ENCODE measurements around the gene MIXL1. TPM values are rescaled to one million over a fixed set of nuclear protein-coding genes. Genes with fewer than 3 reads are reported as not detected.

Gene MIXL1
- total RNA-seq, 1 experiment from 2014 or later, result 20.8 TPM

- peak overlapping the region; percentile 69 for H2AFZ ChIP-seq (ENCODE audit: low read length)
These were observed 2.8 kb upstream of the MIXL1 start for GRCh38 chr1:226220473-226221189.

GRCh38 chr1:226222686-226223085, 778 bp upstream of the MIXL1 start:
- Histone ChIP-seq H3K9ac (ENCODE audit: low read length) (no peak overlapping the region), H3K4me1 (ENCODE audit: low read length) (peaks cover 53% of the 10 kb centered on the region), H3K36me3 (ENCODE audit: insufficient read depth, low read length) (peaks cover 5% of the 10 kb centered on the region; the same call in 1 of the 2 replicates), H4K20me1 (ENCODE audit: insufficient read depth, low read depth, low read length) (no peaks in the 10 kb centered on the region), H3K27me3 (ENCODE audit: low read length) (no peaks in the 10 kb centered on the region), H3K9me3 (ENCODE audit: low read length) (no peaks in the 10 kb centered on the region), H3K79me2 (ENCODE audit: low read length) (no peaks in the 10 kb centered on the region), H3K27ac (ENCODE audit: low read length) (no peak overlapping the region), H3K9me2 (replicated peaks; ENCODE audit: insufficient read depth, low read length) (no peaks in the 10 kb centered on the region), H3K4me2 (ENCODE audit: low read depth, low read length, poor library complexity, severe bottlenecking) (no peak overlapping the region), H3K4me3 (ENCODE audit: low read length) (no peak overlapping the region), H2AFZ (ENCODE audit: low read length) (no peak overlapping the region)
- DNase-seq, result no peak

More at GRCh38 chr1:226220473-226221189, 2.8 kb upstream of the MIXL1 start:
- DNase-seq, result no peak
- H3K79me2 ChIP-seq (ENCODE audit: low read length), result no peaks in the 10 kb centered on the region
- H3K9ac ChIP-seq (ENCODE audit: low read length), result 0 out of 2 replicates have a peak overlapping the region, but pooled peaks have one; percentile 10
- H3K9me2 ChIP-seq (replicated peaks; ENCODE audit: insufficient read depth, low read length), result no peaks in the 10 kb centered on the region
- no peak overlapping the region for H3K4me3 ChIP-seq (ENCODE audit: low read length)
- no peaks in the 10 kb centered on the region for H3K27me3 ChIP-seq (ENCODE audit: low read length)
- peaks cover 59% of the 10 kb centered on the region for H3K4me1 ChIP-seq (ENCODE audit: low read length)
- H3K9me3 ChIP-seq (ENCODE audit: low read length), result no peaks in the 10 kb centered on the region
- H3K36me3 ChIP-seq (ENCODE audit: insufficient read depth, low read length), result no peaks in the 10 kb centered on the region
- H3K4me2 ChIP-seq (ENCODE audit: low read depth, low read length, poor library complexity, severe bottlenecking), result peak overlapping the region; percentile 38
- H3K27ac ChIP-seq (ENCODE audit: low read length), result peak overlapping the region; percentile 61
- H4K20me1 ChIP-seq (ENCODE audit: insufficient read depth, low read depth, low read length), result no peaks in the 10 kb centered on the region

- H3K27me3 ChIP-seq (ENCODE audit: low read length), result no peaks in the 10 kb centered on the region
- H3K9ac ChIP-seq (ENCODE audit: low read length), result peak overlapping the region; percentile 80
- peak overlapping the region; percentile 71 for H3K27ac ChIP-seq (ENCODE audit: low read length)
- H3K4me3 ChIP-seq (ENCODE audit: low read length), result peak overlapping the region; percentile 85
- no peaks in the 10 kb centered on the region for H4K20me1 ChIP-seq (ENCODE audit: insufficient read depth, low read depth, low read length)
- H3K9me2 ChIP-seq (replicated peaks; ENCODE audit: insufficient read depth, low read length), result no peaks in the 10 kb centered on the region
- H3K9me3 ChIP-seq (ENCODE audit: low read length), result no peaks in the 10 kb centered on the region
- H3K79me2 ChIP-seq (ENCODE audit: low read length), result no peaks in the 10 kb centered on the region
- H2AFZ ChIP-seq (ENCODE audit: low read length), result 0 out of 2 replicates have a peak overlapping the region, but pooled peaks have one; percentile 78
- DNase-seq, result peak; percentile 80
- H3K4me1 ChIP-seq (ENCODE audit: low read length), result peaks cover 53% of the 10 kb centered on the region
- H3K4me2 ChIP-seq (ENCODE audit: low read depth, low read length, poor library complexity, severe bottlenecking), result peak overlapping the region; percentile 79
- H3K36me3 ChIP-seq (ENCODE audit: insufficient read depth, low read length), result peaks cover 5% of the 10 kb centered on the region; the same call in 1 of the 2 replicates
These were observed 351 bp downstream of the MIXL1 start for GRCh38 chr1:226223786-226224244.

GRCh38 chr1:226226601-226227000, 3.1 kb downstream of the MIXL1 start:
- peaks cover 43% of the 10 kb centered on the region for H3K4me1 ChIP-seq (ENCODE audit: low read length)
- H3K27me3 ChIP-seq (ENCODE audit: low read length), result no peaks in the 10 kb centered on the region
- no peaks in the 10 kb centered on the region for H3K9me2 ChIP-seq (replicated peaks; ENCODE audit: insufficient read depth, low read length)
- H3K9ac ChIP-seq (ENCODE audit: low read length), result no peak overlapping the region
- no peak overlapping the region for H2AFZ ChIP-seq (ENCODE audit: low read length)
- peak overlapping the region; percentile 57 for H3K27ac ChIP-seq (ENCODE audit: low read length)
- H4K20me1 ChIP-seq (ENCODE audit: insufficient read depth, low read depth, low read length), result no peaks in the 10 kb centered on the region
- no peaks in the 10 kb centered on the region for H3K79me2 ChIP-seq (ENCODE audit: low read length)
- peak overlapping the region; percentile 35 for H3K4me2 ChIP-seq (ENCODE audit: low read depth, low read length, poor library complexity, severe bottlenecking)
- H3K36me3 ChIP-seq (ENCODE audit: insufficient read depth, low read length), result peaks cover 12% of the 10 kb centered on the region; the same call in 1 of the 2 replicates
- H3K4me3 ChIP-seq (ENCODE audit: low read length), result no peak overlapping the region
- no peak for DNase-seq
- no peaks in the 10 kb centered on the region for H3K9me3 ChIP-seq (ENCODE audit: low read length)

- peaks cover 5% of the 10 kb centered on the region; the same call in 1 of the 2 replicates for H3K79me2 ChIP-seq (ENCODE audit: low read length)
- peak overlapping the region; percentile 49 for H3K4me3 ChIP-seq (ENCODE audit: low read length)
- H3K4me1 ChIP-seq (ENCODE audit: low read length), result peaks cover 54% of the 10 kb centered on the region
- no peaks in the 10 kb centered on the region for H4K20me1 ChIP-seq (ENCODE audit: insufficient read depth, low read depth, low read length)
- peak; percentile 95 for DNase-seq
- H3K4me2 ChIP-seq (ENCODE audit: low read depth, low read length, poor library complexity, severe bottlenecking), result peak overlapping the region; percentile 78
- no peak overlapping the region for H2AFZ ChIP-seq (ENCODE audit: low read length)
- H3K27me3 ChIP-seq (ENCODE audit: low read length), result no peaks in the 10 kb centered on the region
- no peaks in the 10 kb centered on the region for H3K9me2 ChIP-seq (replicated peaks; ENCODE audit: insufficient read depth, low read length)
- H3K9ac ChIP-seq (ENCODE audit: low read length), result peak overlapping the region; percentile 55
- H3K36me3 ChIP-seq (ENCODE audit: insufficient read depth, low read length), result peaks cover 24% of the 10 kb centered on the region
- peak overlapping the region; percentile 97 for H3K27ac ChIP-seq (ENCODE audit: low read length)
- no peaks in the 10 kb centered on the region for H3K9me3 ChIP-seq (ENCODE audit: low read length)
These were observed 9.8 kb downstream of the MIXL1 start for GRCh38 chr1:226233293-226233692.

GRCh38 chr1:226233806-226234205, 10.3 kb downstream of the MIXL1 start:
- H3K27me3 ChIP-seq (ENCODE audit: low read length), result no peaks in the 10 kb centered on the region
- peaks cover 59% of the 10 kb centered on the region for H3K4me1 ChIP-seq (ENCODE audit: low read length)
- no peaks in the 10 kb centered on the region for H3K9me3 ChIP-seq (ENCODE audit: low read length)
- peak overlapping the region; percentile 34 for H3K4me3 ChIP-seq (ENCODE audit: low read length)
- H3K9ac ChIP-seq (ENCODE audit: low read length), result peak overlapping the region; percentile 55
- peaks cover 5% of the 10 kb centered on the region; the same call in 1 of the 2 replicates for H3K79me2 ChIP-seq (ENCODE audit: low read length)
- no peak for DNase-seq
- peak overlapping the region; percentile 78 for H3K4me2 ChIP-seq (ENCODE audit: low read depth, low read length, poor library complexity, severe bottlenecking)
- H3K36me3 ChIP-seq (ENCODE audit: insufficient read depth, low read length), result peaks cover 28% of the 10 kb centered on the region
- peak overlapping the region; percentile 97 for H3K27ac ChIP-seq (ENCODE audit: low read length)
- no peaks in the 10 kb centered on the region for H3K9me2 ChIP-seq (replicated peaks; ENCODE audit: insufficient read depth, low read length)
- no peak overlapping the region for H2AFZ ChIP-seq (ENCODE audit: low read length)
- H4K20me1 ChIP-seq (ENCODE audit: insufficient read depth, low read depth, low read length), result no peaks in the 10 kb centered on the region

GRCh38 chr1:226236826-226237225, 13.4 kb downstream of the MIXL1 start:
- peak overlapping the region; percentile 33; the same call in 1 of the 2 replicates for H3K27ac ChIP-seq (ENCODE audit: low read length)
- H3K79me2 ChIP-seq (ENCODE audit: low read length), result peaks cover 5% of the 10 kb centered on the region; the same call in 1 of the 2 replicates
- H4K20me1 ChIP-seq (ENCODE audit: insufficient read depth, low read depth, low read length), result no peaks in the 10 kb centered on the region
- no peak overlapping the region for H2AFZ ChIP-seq (ENCODE audit: low read length)
- no peaks in the 10 kb centered on the region for H3K27me3 ChIP-seq (ENCODE audit: low read length)
- no peak for DNase-seq
- no peak overlapping the region for H3K4me3 ChIP-seq (ENCODE audit: low read length)
- H3K9me2 ChIP-seq (replicated peaks; ENCODE audit: insufficient read depth, low read length), result no peaks in the 10 kb centered on the region
- H3K4me2 ChIP-seq (ENCODE audit: low read depth, low read length, poor library complexity, severe bottlenecking), result no peak overlapping the region
- H3K9ac ChIP-seq (ENCODE audit: low read length), result no peak overlapping the region
- H3K36me3 ChIP-seq (ENCODE audit: insufficient read depth, low read length), result peaks cover 30% of the 10 kb centered on the region
- H3K9me3 ChIP-seq (ENCODE audit: low read length), result no peaks in the 10 kb centered on the region
- H3K4me1 ChIP-seq (ENCODE audit: low read length), result peaks cover 51% of the 10 kb centered on the region

GRCh38 chr1:226239421-226239820, 16.0 kb downstream of the MIXL1 start:
- no peak for DNase-seq
- no peak overlapping the region for H3K4me3 ChIP-seq (ENCODE audit: low read length)
- no peak overlapping the region for H2AFZ ChIP-seq (ENCODE audit: low read length)

More at GRCh38 chr1:226239421-226239820, 16.0 kb downstream of the MIXL1 start:
- no peaks in the 10 kb centered on the region for H3K27me3 ChIP-seq (ENCODE audit: low read length)
- no peak overlapping the region for H3K9ac ChIP-seq (ENCODE audit: low read length)
- H3K9me2 ChIP-seq (replicated peaks; ENCODE audit: insufficient read depth, low read length), result no peaks in the 10 kb centered on the region
- H3K36me3 ChIP-seq (ENCODE audit: insufficient read depth, low read length), result peaks cover 25% of the 10 kb centered on the region
- no peak overlapping the region; the same call in 1 of the 2 replicates for H3K27ac ChIP-seq (ENCODE audit: low read length)
- no peaks in the 10 kb centered on the region for H3K9me3 ChIP-seq (ENCODE audit: low read length)
- no peaks in the 10 kb centered on the region for H4K20me1 ChIP-seq (ENCODE audit: insufficient read depth, low read depth, low read length)
- H3K4me1 ChIP-seq (ENCODE audit: low read length), result peaks cover 39% of the 10 kb centered on the region
- no peak overlapping the region for H3K4me2 ChIP-seq (ENCODE audit: low read depth, low read length, poor library complexity, severe bottlenecking)
- H3K79me2 ChIP-seq (ENCODE audit: low read length), result peaks cover 5% of the 10 kb centered on the region; the same call in 1 of the 2 replicates

Data from Karpas-422 (cell line).